HG02642 (cell line): Measurements from ENCODE around the gene RNLS.

Experiments used
- ATAC-seq: cut with Tn5 transposase; IDR thresholded peaks from one replicate; pipeline ENCODE4 v1.9.1; 2021; ENCODE audit warnings: mild to moderate bottlenecking; ENCODE audit not compliant: unreplicated experiment, poor library complexity

RNLS gene

DNA sequence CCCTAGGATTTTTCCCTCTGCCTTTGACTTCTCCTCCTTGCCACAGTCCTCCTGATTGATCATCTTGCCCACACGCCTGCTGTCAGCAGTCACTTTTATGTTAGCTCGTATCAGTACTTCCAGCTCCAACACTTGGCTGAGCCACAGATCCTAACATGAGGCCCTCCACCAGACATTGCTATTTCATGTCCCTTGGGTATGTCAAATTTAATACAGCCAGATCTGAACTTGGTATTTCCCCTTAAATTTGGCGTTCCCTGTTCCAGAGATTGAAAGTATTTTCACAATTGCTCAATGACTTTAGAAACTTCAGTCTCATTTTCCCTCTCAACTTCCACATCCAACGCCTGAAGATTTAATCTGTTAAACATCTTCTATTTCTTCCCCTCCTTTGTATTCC lies 140.4 kb downstream of the RNLS start:
- no peak for ATAC-seq

DNA sequence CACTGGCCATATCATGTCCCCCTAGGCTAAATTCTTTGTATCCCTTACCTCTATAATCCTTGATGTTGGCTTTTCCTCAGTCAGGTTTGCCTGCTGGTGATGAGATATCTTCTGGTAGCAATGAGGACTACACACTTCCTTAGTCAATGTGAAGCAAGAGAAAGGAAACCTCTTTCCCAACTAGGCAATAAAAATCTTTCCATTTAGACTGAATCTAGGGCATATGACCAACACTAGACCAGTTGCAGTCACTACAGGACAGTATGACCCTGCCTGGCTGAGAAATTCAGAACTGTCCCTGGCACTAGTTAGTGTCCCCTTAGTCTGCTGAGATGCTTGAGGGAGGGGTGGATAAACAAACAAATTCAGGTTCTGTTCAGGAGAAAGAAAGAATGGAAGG lies 142.6 kb downstream of the RNLS start:
- no peak for ATAC-seq

DNA sequence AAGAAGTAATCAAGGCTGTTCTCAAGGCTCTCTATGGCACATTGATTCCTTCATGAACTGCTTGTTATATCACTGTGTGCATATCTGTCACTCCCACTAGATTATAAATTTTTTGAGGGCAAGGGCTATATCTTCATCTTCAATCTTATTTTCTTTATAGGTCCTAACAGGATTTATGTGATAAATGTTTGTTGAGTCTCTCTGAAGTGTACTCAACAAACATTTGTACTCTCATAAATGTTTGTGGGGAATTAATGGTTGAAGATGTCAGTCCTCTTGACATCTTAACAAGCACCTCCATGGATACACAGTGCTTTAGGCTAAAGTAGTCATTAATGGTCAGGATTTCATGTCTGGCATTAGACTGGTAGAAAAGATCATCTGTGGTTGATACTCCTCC lies 143.2 kb downstream of the RNLS start:
- no peak for ATAC-seq

DNA sequence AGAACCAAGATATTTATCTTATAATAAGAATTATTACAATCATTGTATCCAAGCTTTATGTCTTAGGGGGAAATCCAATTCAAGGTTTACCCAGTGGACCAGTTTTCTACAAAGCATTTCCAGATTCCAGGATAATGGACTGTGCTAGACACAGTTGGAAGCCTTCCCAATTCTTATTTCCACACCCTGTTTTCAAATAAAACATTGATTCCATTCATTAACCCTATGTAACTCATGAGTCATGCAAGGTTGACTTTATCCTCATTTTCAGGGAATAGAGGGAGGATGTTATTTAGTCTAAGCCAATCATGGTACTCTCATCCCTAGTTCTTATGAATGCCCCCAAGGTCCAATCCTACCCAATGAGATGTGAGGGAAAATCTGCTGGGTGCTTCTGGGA lies 145.7 kb downstream of the RNLS start:
- no peak for ATAC-seq

DNA sequence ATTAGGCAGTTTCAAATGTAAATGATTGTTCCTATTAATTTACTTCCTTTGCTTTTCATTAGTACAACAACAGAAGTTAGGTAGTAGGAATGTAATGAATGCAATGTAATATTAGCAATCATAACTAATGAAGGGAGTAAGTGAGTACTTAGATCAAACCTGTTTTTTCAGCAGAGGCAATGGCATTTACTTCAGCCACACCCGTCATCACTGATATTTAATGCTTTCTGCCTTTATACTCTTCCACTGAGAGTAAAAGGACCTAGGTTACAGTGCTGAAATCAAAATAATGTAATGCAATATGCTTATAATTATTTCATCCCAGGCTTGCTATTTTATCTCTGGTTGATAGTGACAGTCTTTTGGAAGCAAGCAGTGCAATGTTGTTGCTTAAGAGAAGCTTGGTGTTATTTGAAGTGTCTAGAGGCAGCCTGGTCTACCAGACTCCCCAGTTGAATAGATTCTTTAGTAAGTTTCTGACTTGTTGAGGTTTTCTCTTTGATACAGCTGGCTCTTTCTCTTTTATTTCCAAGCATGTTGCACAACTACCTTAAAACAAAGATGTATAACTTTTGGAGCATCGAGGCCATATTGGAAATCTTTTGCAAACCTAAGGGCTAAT lies 149.4 kb downstream of the RNLS start:
- no peak for ATAC-seq

DNA sequence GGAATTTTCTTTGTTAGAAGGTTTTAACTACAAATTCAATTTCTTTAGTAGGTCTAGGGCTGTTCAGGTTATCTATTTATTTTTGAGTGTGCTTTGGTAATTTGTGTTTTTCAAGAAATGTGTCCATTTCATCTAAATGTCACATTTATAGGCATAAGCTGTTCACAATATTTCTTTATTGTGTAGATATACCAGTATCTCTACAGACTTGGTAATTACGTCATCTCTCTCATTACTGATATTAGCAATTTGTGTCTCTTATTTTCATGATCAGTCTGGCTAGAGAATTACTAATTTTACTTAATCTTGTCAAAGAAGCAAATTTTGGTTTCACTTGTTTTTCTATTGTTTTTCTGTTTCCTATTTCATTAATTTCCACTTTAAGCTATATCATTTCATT lies 152.0 kb downstream of the RNLS start:
- no peak for ATAC-seq

DNA sequence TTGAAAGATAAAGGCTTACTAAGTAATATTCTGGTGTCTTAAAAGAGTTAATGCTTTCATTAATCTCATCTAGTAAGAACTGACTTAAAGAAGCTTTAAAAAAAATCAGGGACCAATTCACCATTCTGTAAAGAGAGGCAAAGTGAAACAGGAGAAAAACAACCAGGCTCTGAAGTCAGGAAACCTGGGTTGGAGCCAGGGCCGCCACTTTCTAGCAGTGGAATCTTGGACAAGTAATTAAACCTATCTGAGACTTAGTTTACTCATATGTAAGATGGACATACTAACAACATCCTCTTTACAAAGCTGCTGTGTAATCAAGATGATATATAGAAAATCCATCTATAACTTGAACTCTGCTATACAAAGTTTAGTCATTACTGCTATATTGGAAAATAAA lies 154.1 kb downstream of the RNLS start:
- ATAC-seq: no peak

DNA sequence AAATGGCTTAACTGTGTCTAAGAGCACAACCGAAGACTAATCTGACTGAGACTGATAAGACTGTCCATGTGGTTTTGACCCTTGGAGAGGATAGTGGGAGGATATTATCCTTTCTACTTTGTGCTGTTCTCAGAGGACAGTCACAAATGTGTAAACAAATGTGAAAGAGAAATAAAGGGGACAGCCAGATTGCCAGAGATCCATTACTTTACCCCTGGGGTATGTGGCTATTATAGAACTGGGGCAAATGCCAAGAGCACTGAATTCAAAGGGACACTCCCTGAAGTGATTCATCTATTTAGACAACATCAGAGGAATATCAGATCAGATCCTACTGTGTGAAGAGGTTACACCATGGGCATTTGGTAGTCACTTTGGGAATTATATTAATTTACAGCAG lies 154.7 kb downstream of the RNLS start:
- no peak for ATAC-seq

DNA sequence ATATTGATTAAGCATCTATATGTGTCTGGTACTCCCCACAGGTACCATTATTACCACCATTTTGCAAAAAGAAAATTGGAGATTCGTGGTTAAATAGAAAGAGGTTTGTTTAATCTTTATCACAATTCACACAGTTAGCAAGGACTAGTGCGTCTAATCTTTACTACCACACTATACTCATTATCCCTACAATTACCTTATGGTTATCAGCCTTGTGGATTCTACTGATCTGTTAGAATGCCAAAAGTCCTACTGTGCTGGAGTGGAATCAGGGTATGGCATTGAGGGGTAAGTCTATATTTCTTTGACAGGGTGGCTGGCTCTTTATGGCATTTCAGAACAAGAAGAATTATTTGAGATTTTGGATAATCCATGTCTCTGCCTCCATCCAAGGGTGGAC lies 156.1 kb downstream of the RNLS start:
- ATAC-seq: no peak

DNA sequence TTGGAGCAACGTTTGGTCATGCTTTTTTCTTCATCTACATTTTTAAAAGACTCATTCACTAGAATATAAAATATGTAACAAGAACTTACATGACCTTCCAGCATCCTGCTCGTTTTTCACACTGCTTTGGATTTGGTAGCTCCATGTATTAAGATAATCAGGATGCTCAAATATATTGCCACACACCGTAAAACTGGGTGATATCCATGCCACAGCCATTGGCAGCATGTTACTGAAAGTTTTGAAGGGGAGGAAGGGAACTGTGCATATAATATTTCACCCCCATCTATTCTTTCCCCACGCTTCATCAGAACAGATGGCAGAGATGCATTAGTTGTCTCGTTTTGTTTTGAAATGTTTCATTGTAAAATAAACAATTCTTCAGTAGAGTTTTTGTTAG lies 158.2 kb downstream of the RNLS start:
- ATAC-seq: no peak

DNA sequence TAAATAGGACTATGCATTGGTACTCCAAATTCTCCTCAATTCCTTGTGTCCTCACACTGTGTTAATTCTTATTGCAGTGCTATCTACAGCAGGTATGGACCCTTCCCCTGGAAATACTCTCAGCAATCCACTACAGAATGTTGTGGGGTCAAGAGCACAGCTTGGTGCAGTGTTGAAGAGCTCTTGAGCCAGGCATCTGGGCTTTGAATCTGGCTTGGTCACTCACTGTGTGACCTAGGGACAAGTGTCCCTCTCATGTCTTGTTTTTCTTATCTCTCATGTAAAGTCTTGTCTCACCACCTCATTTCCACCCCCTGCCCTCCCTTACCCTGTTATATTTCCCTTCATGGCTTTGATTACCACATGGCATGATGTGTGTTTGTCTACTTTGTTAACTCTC lies 159.4 kb downstream of the RNLS start:
- ATAC-seq: no peak

DNA sequence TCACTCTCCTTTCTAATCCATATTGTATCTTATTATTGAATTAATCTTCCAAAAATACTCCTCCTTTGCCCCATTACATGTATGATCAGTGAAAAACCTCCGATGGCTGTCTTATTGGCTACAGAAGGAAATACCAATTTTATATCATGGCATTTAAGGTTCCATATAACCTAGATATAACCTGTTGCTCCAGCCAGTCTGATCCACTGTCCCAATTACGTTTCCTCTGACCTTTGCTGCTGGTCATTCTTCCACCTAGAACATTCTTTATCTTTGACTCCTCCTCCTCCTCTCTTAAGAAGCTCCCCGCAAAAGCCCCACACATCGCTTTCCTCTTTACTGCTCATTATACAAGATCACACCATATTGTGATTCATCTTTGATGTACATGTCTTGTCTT lies 161.5 kb downstream of the RNLS start:
- ATAC-seq: no peak

DNA sequence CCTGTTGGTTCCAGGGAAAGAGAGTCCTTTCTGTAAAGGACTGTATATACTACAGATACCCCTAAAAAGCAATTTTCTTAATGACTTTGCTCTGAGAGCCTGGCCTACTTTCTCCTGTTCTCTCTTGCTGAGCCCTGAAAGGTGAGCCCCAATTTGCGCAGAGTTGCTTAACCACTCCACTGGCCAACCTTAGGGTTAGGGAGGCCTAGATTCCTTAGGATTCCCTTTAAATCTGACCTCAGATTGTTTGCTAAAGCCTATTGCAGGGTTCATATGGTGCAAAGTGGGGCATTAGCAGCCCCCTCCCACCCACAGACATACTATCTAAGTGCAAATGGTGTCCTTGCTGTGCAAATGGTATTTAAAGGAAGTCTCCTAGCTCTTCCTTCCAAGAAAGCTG lies 164.2 kb downstream of the RNLS start:
- no peak for ATAC-seq

DNA sequence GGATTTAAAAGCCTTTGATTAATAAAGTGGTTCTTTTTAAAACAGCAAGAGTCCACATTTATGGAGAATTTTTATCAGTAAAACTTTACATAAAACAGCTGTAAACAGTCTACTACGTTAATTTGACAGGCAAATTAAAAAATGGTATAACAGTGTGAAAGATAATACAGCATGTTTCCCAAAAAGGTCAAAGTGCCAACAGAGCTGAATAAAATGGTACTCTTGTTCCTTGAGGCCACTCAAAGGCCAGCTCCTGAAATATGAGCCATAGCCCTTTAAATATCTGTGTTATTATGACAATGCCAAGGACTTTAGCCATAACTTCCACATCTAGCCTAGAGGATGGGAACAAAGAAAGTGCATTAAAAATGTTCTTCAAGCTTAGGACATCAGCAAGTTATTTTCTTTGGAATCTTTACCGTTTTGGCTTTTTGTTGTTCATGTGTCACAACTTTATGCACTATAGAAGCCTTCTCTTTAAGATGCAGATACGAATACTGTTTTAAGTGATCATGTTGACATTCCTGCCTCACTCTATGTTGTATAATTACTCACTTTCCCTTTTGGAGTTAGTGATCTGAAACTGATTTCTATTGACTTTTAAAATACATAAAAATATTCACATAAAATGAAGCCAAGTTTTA lies 165.6 kb downstream of the RNLS start:
- ATAC-seq: no peak

DNA sequence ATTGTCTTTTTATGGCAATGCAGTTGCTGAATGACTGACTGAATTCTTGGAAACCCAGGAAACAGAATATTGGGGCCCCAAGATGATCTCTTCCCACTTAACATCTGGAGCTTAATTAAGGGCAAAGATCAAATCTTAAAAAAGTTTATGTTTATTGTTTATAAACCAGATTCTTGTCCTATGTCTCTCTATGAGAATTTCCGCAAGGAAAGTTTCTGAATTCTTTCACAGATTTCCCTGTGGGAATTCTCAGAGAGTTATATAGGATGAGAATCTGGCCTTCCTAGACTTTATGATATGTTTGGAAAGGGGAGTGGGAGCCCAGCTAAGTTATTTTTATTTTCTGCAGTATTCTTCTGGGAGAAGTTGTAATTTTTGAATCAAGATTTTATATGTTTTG lies 166.3 kb downstream of the RNLS start:
- no peak for ATAC-seq

DNA sequence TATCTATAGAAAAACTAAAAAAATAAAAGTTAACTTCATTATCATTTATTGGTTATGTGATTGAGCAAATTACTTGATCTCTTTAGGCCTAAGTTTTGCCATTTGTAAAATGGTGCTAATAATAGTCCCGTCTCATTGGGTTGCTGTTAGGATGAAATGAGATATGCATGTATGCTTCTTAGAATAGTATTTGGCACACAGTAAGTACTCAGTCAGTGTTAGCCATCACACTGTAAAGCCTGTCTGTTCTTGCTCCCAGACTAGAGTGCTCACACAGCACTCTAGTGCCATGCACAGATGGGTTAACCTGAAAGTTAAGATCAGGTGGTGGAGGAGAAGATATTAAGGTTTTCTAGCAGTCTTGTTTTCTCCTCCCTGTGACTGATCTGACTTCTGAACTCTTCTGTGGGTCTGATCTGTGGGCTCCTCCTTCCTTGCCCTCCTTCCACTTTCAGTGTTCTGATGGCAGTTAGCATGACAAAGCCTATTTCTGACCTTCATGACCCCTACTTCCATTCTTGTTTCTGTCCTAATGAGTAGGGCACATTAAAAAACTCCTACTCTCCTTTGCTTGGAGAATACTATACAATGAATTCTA lies 167.5 kb downstream of the RNLS start:
- ATAC-seq: no peak

DNA sequence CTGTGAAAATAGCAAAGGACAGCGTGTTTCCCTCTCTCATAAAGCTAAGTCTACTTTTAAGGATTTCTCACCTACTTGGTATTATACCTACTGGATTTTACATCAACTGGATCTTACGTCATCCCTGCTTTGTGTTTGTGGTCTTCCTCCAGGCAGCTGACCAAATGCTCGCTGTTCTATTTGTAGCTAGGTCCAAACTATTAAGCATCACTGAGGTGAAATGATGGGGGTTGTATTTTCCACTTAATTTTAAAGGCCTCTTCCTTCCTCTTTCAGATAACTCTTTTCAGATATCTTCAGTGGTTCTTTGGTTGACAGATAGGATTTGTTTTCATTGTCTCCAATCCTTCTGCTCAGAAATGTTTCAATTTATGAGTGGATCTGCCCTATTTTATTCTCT lies 169.7 kb downstream of the RNLS start:
- no peak for ATAC-seq

DNA sequence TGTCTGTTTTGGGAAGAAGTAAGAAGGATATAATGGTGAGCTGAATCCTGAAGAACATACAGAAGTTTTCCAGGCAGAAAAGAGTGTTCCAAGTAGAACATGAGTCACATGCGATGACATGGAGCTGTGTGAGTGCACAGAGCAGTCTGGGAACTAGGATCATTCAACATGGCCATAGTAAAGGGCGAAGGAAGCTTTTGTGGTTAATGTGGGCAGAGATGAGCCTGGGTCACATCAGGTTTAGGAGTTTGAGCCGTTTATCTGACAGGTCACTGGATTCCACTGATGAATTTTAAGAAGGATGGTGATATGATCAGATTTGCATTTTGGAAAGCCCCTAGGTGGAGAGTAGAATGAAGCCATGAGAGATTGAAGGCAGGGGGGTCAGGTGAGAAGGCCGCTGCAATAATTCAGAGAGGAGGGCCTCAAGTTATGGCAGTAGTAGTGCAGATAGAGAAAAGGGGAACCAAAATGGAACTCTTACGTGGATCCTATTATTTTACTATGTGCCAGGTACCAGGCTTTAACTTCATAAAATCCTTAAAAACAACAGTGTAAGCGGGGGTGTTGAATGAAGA lies 171.3 kb downstream of the RNLS start:
- no peak for ATAC-seq

DNA sequence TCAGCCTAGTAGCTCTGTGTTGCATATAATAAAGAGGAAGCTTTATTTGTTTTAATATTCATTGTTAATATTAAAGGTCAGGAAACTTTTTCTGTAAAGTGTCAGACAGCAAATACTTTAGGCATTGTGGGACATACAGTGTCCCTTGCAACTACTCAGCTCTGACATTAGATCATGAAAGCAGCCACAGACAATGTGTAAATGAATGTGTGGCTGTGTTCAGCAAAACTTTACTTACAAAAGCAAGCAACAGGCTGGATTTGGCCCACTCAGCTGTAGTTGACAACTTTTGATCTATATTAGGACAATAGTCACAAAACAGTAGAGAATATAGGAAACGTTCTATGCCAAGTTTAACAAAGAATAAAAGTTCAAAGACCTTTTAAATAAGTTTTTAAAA lies 173.3 kb downstream of the RNLS start:
- ATAC-seq: no peak

DNA sequence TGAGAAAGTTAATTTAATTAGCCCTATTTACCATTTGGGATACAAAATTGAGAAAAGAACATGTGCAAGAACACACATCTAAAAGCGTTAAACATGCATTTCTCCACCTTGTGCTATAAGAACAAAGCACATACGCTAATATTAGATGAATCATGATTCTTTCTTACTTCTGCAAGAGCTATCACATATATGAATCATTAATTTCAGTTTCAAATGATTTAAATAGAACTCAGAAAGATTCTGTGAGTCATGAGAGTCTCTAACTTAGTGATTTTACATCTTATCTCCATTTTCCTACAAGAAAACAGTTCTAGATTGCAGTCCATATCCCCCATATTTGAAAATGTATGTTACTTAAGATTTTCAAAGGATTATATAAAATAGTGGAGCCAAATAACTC lies 173.9 kb downstream of the RNLS start:
- no peak for ATAC-seq

DNA sequence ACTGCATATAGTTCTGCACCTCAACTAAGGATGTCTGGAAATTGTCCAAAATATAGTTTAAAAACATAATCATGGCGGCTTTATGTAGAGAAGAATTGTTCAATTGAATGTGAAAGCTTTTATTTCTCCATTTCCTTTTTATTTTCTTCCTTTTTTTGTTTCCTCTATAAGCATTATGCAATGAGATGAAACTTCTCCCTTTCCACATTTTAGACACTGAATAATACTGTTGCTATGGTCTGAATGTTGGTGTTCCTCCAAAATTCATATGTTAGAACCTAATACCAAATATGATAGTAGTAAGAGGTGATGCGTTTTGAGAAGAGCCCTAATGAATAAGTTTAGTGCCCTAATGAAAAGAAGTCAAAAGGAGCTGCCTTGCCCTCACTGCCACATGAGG lies 175.0 kb downstream of the RNLS start:
- no peak for ATAC-seq

DNA sequence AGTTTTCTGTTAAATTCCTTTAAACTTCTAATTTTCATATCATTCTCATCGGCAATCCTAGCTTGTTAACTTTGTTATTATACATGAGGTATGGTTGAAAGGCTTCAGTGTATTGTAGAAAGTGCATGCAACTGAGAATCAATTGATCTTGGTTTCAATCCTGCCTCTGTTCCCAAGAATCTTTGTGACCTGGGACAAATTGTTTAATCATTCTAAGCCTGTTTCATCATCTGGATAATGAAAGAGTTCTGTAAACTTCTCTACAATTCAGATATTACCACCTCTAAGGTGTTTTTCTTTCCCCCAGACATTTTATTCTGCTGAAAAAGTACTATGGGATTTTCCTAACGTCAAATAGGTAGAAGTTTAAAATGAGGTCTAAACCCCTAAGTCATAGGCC lies 179.0 kb downstream of the RNLS start:
- ATAC-seq: no peak
